Right atrium auricular region (tissue), 2 donors: ENCODE measurements around the gene NR1H4. TPM values are rescaled to one million over a fixed set of nuclear protein-coding genes. Genes with fewer than 3 reads are reported as not detected.
"Not testable (repeated sequence)": the region's sequence is repeated elsewhere in the genome, so short reads cannot be mapped to it uniquely, and the experiment has no call there.

Experiments used
- DNase-seq: peaks from one replicate; pipeline ENCODE4 v3.0.0-alpha.2; 2019; ENCODE audit warnings: low spot score
- H3K27ac ChIP-seq, 2 donors: fragments of 200-600 bp; sonication (generic); 1 replicate in 1 of 2; 2 replicates in 1 of 2; pipeline ENCODE4 v1.5.1; 2016 to 2019
- H3K27me3 ChIP-seq, 2 donors: fragments of 200-600 bp; sonication (generic); one replicate each; pipeline versions ENCODE4 v1.5.1 to v1.6.0; 2017 to 2019
- H3K36me3 ChIP-seq: fragments of 200-600 bp; sonication (generic); one replicate; pipeline ENCODE4 v1.5.1; 2016
- H3K4me1 ChIP-seq, 2 donors: fragments of 200-600 bp; sonication (generic); one replicate each; pipeline versions ENCODE4 v1.5.1 to v1.6.0; 2017 to 2019
- H3K4me3 ChIP-seq, 2 donors: fragments of 200-600 bp; sonication (generic); 1 replicate in 1 of 2; 2 replicates in 1 of 2; pipeline ENCODE4 v1.5.1; 2017 to 2019; ENCODE audit warnings: mild to moderate bottlenecking in 1 of 2, moderate library complexity in 1 of 2
- H3K9me3 ChIP-seq, 2 donors: fragments of 200-600 bp; sonication (generic); one replicate each; pipeline ENCODE4 v1.5.1; 2019
- CTCF ChIP-seq, 2 donors: fragments of 200-600 bp; sonication (generic); IDR thresholded peaks; one replicate each; pipeline ENCODE4 v1.5.1; 2019; ENCODE audit warnings: antibody characterized with exemption in 2 of 2
- total RNA-seq, 2 donors: library from RNA; depleted of rRNA; stranded (reverse); fragments of >200 nt; gene quantifications; one replicate each; pipeline ENCODE4 v1.1.0, GENCODE V29; 2016

The NR1H4 gene
- total RNA-seq, 2 donors from 2014 or later, result not detected

GRCh38 chr12:100499416-100499815 lies 25.8 kb downstream of the NR1H4 start:
- Histone ChIP-seq H3K4me3 (no peak overlapping the region), H3K27me3 (no peaks in the 10 kb centered on the region), H3K36me3 (no peaks in the 10 kb centered on the region), H3K4me1 (no peaks in the 10 kb centered on the region), H3K27ac (no peak overlapping the region), H3K9me3 (no peaks in the 10 kb centered on the region)
- no peak for DNase-seq
- no peak for TF ChIP-seq CTCF (IDR thresholded peaks at IDR 0.05)

- H3K36me3 ChIP-seq, H3K27me3 ChIP-seq, H3K4me3 ChIP-seq, H3K4me1 ChIP-seq, H3K27ac ChIP-seq, DNase-seq, H3K9me3 ChIP-seq: not testable (repeated sequence)
Observed at GRCh38 chr12:100502718-100503117, 29.1 kb downstream of the NR1H4 start.

GRCh38 chr12:100503228-100503628 lies 29.6 kb downstream of the NR1H4 start:
- Histone ChIP-seq H3K4me3 (no peak overlapping the region), H3K27me3 (no peaks in the 10 kb centered on the region), H3K9me3 (no peaks in the 10 kb centered on the region), H3K4me1 (no peaks in the 10 kb centered on the region), H3K36me3 (no peaks in the 10 kb centered on the region), H3K27ac (no peak overlapping the region)
- TF ChIP-seq CTCF (IDR thresholded peaks at IDR 0.05), result no peak
- no peak for DNase-seq

- H3K4me1 ChIP-seq, result no peaks in the 10 kb centered on the region
- no peaks in the 10 kb centered on the region for H3K36me3 ChIP-seq
- TF ChIP-seq CTCF (IDR thresholded peaks at IDR 0.05), result no peak
- H3K27me3 ChIP-seq, result no peaks in the 10 kb centered on the region
- H3K27ac ChIP-seq, result no peak overlapping the region
- DNase-seq, result no peak
- no peaks in the 10 kb centered on the region for H3K9me3 ChIP-seq
- H3K4me3 ChIP-seq, result no peak overlapping the region
Observed at GRCh38 chr12:100504804-100505203, 31.1 kb downstream of the NR1H4 start.

GRCh38 chr12:100508751-100509150 lies 35.1 kb downstream of the NR1H4 start:
- H3K9me3 ChIP-seq, result no peaks in the 10 kb centered on the region
- DNase-seq, result no peak
- H3K27me3 ChIP-seq, result no peaks in the 10 kb centered on the region
- H3K36me3 ChIP-seq, result no peaks in the 10 kb centered on the region
- no peak overlapping the region for H3K27ac ChIP-seq
- H3K4me3 ChIP-seq, result no peak overlapping the region
- no peaks in the 10 kb centered on the region for H3K4me1 ChIP-seq
- TF ChIP-seq CTCF (IDR thresholded peaks at IDR 0.05), result no peak

DNA sequence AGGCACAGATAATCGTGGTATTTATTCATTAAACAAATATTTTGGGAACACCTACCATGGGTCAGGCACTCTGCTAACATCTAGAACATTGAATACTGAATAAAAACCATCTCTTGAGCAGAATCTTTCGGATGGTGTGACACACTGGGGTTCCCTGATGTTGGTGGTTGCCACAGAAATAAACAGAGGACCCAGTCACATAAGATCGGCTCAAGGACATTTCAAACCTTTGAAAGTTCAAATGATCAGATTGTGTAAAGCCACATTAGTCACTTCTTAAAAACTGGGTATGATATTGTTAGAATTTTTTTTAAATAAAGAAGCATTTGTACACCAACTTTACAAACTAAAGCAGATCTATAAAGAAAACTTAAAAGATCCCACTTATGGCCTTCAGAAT lies 39.0 kb downstream of the NR1H4 start:
- Histone ChIP-seq H3K9me3 (no peaks in the 10 kb centered on the region), H3K27ac (no peak overlapping the region)
- DNase-seq, result no peak

More for the DNA sequence above, 39.0 kb downstream of the NR1H4 start:
- H3K36me3 ChIP-seq, result no peaks in the 10 kb centered on the region
- no peaks in the 10 kb centered on the region for H3K27me3 ChIP-seq
- H3K4me1 ChIP-seq, result no peaks in the 10 kb centered on the region
- TF ChIP-seq CTCF (IDR thresholded peaks at IDR 0.05), result no peak
- H3K4me3 ChIP-seq, result no peak overlapping the region
